ENCODE measurements around the gene STAT6.

Gene STAT6

GRCh38 chr12:57146092-57146491 lies 34.9 kb upstream of the STAT6 start:
- no peak for DNase-seq (ENCODE audit: low spot score)

- no peak for DNase-seq (ENCODE audit: low spot score)
These were observed 34.4 kb upstream of the STAT6 start for GRCh38 chr12:57145460-57146059.

GRCh38 chr12:57143454-57143853 lies 32.3 kb upstream of the STAT6 start:
- no peak for DNase-seq (ENCODE audit: low spot score)

- DNase-seq (ENCODE audit: low spot score) = no peak
These were observed 31.6 kb upstream of the STAT6 start for GRCh38 chr12:57142727-57143126.

GRCh38 chr12:57142121-57142520 lies 31.0 kb upstream of the STAT6 start:
- DNase-seq (ENCODE audit: low spot score) = no peak

GRCh38 chr12:57141249-57141648 lies 30.1 kb upstream of the STAT6 start:
- DNase-seq (ENCODE audit: low spot score) = no peak

- no peak for DNase-seq (ENCODE audit: low spot score)
These were observed 28.9 kb upstream of the STAT6 start for GRCh38 chr12:57139796-57140649.

- DNase-seq (ENCODE audit: low spot score) = peak; percentile 80
These were observed 27.5 kb upstream of the STAT6 start for GRCh38 chr12:57138526-57139272.

GRCh38 chr12:57135527-57136326 lies 24.6 kb upstream of the STAT6 start:
- peak; percentile 69 for DNase-seq (ENCODE audit: low spot score)

GRCh38 chr12:57134949-57135348 lies 23.8 kb upstream of the STAT6 start:
- no peak for DNase-seq (ENCODE audit: low spot score)

- DNase-seq (ENCODE audit: low spot score) = no peak
These were observed 22.8 kb upstream of the STAT6 start for GRCh38 chr12:57133916-57134315.

GRCh38 chr12:57133013-57133569 lies 21.9 kb upstream of the STAT6 start:
- DNase-seq (ENCODE audit: low spot score) = peak; percentile 75

GRCh38 chr12:57131896-57132744 lies 21.0 kb upstream of the STAT6 start:
- DNase-seq (ENCODE audit: low spot score) = no peak

GRCh38 chr12:57130941-57131340 lies 19.8 kb upstream of the STAT6 start:
- no peak for DNase-seq (ENCODE audit: low spot score)

GRCh38 chr12:57129889-57130288 lies 18.7 kb upstream of the STAT6 start:
- peak; percentile 66 for DNase-seq (ENCODE audit: low spot score)

- DNase-seq (ENCODE audit: low spot score) = peak; percentile 54
These were observed 18.2 kb upstream of the STAT6 start for GRCh38 chr12:57129321-57129842.

GRCh38 chr12:57128519-57129247 lies 17.5 kb upstream of the STAT6 start:
- DNase-seq (ENCODE audit: low spot score) = no peak

- peak; percentile 94 for DNase-seq (ENCODE audit: low spot score)
These were observed 16.8 kb upstream of the STAT6 start, which contains the start of gene LRP1 for GRCh38 chr12:57127726-57128518. Gene LRP1 (plus strand): TSS chr12:57128483. CDS start chr12:57128965, 482 bp downstream.

All from GM03348 (cell line).